VCaP (cell line): ENCODE measurements around the gene TIFAB.

ENCODE experiments used
- H3K27ac ChIP-seq: fragments of 450-650 bp; 2 replicates; pipeline ENCODE4 v1.5.1; 2017
- TF ChIP-seq, protein P1 (sequence below): fragments of 450-650 bp; conservative IDR thresholded peaks from 2 replicates; pipeline ENCODE4 v1.5.1; 2017; ENCODE audit warnings: mild to moderate bottlenecking, moderate library complexity

Gene TIFAB

GRCh38 chr5:135469911-135470310 is 17.8 kb upstream of the TIFAB start:
- TF ChIP-seq, protein P1, sequence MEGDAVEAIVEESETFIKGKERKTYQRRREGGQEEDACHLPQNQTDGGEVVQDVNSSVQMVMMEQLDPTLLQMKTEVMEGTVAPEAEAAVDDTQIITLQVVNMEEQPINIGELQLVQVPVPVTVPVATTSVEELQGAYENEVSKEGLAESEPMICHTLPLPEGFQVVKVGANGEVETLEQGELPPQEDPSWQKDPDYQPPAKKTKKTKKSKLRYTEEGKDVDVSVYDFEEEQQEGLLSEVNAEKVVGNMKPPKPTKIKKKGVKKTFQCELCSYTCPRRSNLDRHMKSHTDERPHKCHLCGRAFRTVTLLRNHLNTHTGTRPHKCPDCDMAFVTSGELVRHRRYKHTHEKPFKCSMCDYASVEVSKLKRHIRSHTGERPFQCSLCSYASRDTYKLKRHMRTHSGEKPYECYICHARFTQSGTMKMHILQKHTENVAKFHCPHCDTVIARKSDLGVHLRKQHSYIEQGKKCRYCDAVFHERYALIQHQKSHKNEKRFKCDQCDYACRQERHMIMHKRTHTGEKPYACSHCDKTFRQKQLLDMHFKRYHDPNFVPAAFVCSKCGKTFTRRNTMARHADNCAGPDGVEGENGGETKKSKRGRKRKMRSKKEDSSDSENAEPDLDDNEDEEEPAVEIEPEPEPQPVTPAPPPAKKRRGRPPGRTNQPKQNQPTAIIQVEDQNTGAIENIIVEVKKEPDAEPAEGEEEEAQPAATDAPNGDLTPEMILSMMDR: no peak
- H3K27ac ChIP-seq: no peak overlapping the region

DNA sequence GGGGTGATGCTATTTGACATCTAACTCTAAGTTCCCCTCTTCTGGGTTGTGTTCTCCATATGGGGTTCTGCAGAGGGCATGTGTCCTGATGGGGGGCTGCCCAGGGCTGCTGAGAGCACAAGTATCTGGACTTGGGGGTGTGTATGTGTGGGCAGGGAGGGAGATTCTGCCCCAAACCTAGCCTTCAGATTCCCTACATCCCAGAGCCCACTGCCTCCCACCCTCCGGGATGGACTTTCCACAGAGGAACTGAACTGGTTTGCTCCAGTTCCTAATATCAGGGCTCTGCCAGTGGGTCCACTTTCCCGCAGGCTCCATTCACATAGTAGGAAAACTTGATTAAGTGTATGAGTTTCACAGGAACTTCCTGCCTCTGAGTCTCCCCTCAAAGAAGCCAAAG is 16.4 kb upstream of the TIFAB start:
- no peak overlapping the region for H3K27ac ChIP-seq
- TF ChIP-seq, protein P1: no peak

- TF ChIP-seq, protein P1: no peak
- no peak overlapping the region for H3K27ac ChIP-seq
These were observed 15.8 kb upstream of the TIFAB start for GRCh38 chr5:135467871-135468485.

- TF ChIP-seq, protein P1: no peak
- H3K27ac ChIP-seq: no peak overlapping the region
These were observed 15.0 kb upstream of the TIFAB start for GRCh38 chr5:135467051-135467625.

GRCh38 chr5:135466178-135467050 is 14.3 kb upstream of the TIFAB start:
- TF ChIP-seq, protein P1: peak; percentile 94
- no peak overlapping the region for H3K27ac ChIP-seq

GRCh38 chr5:135465391-135466122 is 13.4 kb upstream of the TIFAB start:
- TF ChIP-seq, protein P1: no peak
- H3K27ac ChIP-seq: no peak overlapping the region

GRCh38 chr5:135462304-135462703 is 10.2 kb upstream of the TIFAB start:
- TF ChIP-seq, protein P1: peak; percentile 68
- no peak overlapping the region for H3K27ac ChIP-seq
